GM19372 (cell line): Measurements from ENCODE around the gene IFNK.
A peak's percentile ranks its signal among the peaks of the same experiment; 100 is the strongest.

Experiments used
- ATAC-seq: cut with Tn5 transposase; IDR thresholded peaks from one replicate; pipeline ENCODE4 v1.9.1; 2021; ENCODE audit warnings: mild to moderate bottlenecking, low read depth, moderate library complexity; ENCODE audit not compliant: unreplicated experiment

IFNK gene

GRCh38 chr9:27510780-27511179, 13.3 kb upstream of the IFNK start:
- ATAC-seq, result no peak

DNA sequence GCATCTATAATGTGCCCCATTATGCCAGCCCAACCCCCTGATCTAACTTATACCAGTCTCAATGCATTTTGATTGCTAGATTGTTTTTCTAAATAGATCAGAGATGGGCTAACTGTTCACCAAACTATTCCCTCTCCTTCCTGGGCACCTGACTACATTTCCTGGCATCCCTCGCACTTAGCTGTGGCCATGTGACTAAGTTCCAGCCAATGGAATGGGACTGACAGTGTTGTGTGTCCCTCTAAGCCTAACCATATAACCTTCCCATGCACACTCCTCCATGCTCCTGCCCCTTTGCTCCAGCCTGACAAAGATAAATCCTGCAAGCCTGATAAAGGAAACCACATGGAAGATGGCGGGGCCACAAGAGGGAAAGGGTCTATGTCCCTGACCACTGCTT, 12.3 kb upstream of the IFNK start:
- no peak for ATAC-seq

GRCh38 chr9:27514551-27514950, 9.5 kb upstream of the IFNK start:
- no peak for ATAC-seq

DNA sequence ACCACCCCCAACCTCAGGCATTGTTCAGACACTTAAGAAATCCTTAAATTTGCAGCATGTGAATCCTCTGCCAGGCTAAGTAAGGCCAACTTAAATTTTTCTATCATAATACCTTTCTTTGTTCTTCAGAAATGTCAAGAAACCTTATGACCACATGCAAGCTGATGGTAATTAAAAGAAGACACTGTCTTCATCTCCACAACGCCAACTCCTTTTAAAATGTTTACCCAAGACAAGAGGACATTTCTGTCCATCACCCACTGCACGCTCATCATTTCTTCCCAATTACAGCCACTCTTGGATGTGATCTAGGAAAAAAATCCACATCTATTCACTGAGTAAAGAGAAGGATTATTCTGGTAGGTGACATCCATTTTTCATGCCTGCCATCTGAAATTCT, 6.1 kb upstream of the IFNK start:
- ATAC-seq, result no peak

DNA sequence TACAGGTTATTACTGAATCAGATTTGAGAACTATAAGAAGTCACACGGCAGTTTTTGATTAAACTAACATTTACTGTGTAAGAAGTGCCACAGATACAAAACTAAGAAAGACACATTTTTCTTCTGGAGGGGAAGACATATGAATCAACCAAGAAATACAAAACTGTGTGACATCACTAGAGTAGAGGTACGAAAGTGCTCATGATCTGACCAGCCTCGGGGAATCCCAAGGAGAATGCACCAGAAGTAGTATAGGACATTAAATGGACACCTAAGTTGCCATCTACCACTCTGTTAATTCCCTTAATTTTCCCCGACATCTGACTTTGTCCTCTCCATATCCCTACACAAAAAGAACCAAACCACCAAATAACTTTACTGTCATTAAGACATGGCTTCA, 5.3 kb upstream of the IFNK start:
- ATAC-seq, result no peak

DNA sequence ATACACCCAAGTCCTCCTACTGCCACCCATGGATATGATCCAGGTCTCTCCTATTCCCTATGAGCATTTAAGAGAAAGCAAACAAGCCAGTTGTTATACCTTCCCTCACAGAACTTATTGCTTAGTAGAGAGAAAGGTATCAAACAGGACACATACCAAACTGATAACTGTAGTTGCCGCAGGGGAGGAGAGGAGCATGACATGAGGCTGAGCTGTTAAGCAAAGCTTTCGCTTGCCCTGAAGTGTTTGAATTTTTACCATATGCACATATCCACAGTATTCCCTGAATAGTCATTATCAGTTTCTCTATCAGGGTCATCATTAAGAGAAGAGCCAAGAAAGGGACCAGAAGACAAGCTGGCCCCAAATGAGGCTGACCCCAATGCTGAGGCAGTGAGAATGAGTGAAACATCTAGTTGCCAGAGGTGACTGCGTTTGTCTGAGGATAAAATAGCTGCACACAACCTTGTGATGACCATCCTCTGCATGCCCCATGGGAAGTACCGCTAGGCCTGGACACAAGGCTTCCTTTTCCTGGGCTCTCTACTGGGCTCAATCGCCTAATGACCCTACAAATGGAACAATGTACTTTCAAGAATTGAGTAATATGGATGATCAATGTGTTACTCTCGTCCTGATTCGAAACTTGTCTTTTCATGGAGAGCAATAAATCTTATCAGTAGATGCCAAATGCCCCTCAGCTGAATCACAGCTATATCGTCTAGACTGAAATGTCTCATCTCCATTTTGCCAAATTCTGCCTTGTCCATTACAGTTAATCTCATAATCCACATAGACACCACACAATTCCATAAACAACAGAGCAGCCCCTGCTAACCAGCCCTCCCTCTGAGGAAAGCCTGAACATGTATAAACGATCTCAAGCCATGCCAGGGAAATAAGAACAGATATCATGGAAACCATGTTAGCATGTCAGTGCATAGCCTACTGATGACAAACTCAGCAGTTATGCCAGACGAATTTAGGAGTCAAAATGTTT, 4.3 kb upstream of the IFNK start:
- no peak for ATAC-seq

DNA sequence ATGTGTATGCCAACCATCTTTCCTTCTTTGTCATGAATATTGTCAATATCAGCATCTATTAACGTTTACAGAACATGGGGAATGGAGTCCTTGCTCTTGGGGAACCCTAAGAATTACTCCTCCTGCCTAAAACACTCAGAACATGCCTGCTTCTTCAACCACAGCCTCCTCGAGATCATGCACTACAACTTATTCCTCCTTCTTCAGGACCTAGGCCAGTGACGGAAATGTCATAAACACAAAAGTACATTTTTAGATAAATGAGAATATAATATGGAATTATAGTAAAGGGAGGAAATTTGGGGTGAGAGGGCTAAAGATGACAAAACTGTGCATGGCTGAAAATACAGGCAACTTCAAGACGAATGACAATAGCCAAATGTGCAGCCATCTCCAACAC, 3.1 kb upstream of the IFNK start:
- ATAC-seq, result no peak

DNA sequence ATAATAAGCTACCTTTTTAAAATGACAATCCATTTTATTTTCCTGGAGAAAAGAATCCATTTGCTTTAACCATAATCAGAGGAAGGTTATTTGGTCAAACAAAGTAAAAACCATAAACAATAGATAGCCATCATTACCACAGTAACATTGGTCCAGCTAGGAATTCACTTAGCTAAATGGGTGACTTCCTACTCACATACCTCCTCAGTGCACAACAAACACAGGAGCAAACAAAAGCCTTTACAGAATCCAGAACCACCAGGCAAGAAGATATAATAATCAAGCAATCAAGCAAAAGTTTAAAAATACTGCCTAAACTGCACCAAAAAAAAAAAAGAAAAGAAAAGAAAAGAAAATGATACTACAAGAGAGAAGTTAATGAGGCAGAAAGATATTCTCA, 949 bp upstream of the IFNK start:
- no peak for ATAC-seq

DNA sequence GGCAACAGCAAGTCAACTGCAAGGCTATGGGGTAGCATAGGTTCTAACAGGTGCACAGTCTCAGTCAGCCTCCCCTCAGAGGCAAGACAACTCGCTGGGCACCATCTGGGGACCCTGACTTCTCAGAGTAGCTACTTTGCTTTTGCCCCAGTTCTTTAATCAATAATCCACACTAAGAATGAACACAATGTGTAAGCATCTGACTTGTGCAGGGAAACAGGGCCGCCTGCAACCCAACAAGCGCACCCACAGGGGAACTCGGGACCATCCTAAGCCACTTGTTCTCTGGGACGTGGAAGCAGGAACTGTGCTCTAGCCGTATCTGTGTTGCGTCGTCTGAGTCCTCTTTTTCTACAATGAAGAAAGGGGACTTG, 3.6 kb downstream of the IFNK start:
- ATAC-seq, result no peak

DNA sequence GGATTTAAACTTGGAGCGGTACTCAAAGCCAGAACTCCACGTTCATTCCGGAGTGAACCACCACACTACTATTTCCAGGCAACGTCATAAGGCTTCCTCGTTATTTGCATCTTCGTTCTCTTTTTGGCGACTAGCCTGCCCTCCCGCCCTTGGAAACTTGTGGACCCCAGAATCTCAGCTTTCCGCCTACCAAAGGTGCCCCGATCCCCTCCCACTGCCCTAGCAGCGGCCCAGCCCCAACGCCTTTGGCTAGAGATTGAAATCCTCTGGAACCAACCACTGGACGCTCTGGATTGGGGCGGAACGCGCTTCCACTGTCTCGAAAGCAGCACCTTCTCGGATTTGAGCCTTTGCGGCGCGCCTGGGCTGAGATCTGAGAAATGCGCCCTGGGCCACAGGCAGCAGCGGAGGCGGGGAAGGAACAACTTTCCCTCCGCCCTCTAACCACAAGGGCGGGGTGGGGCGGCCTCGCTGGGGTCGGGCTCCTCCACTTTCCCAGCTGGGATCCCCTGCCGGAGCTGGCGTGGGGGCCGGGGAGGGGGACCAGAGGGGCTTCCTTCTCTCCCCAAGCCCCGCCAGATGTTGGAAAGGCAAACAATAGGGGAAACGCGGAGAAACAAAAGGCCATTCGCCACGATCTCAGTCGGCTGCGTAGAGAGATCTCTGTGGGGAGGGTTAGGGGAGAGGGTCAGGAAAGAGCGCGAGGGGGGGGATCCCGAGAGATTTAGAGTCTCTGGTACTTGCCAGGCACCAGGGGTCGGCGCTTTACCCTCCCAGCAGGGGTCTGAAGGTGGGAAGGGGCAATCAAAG, 4.2 kb downstream of the IFNK start:
- peak; percentile 46 for ATAC-seq

DNA sequence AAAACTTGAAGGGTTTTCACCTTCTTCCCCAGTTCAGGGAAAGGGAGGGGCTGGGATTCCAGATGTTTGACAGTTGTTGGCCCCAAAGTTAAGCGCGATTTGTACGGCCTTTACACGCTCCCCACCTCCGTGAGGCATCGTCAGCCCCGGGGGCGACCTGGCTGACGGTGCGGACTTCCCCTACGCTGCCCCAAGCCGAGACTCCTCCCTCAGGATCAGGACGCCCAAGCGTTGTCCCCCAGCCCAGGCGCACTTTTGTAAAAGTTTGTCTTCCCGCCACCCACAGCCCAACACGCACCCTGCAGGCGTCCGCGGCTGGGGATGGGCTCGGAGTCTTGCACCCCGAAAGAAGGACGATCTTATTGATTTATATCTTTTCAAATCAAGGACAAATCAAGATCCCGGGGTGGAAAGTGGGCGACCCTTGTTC, 4.8 kb downstream of the IFNK start:
- ATAC-seq, result peak; percentile 35

DNA sequence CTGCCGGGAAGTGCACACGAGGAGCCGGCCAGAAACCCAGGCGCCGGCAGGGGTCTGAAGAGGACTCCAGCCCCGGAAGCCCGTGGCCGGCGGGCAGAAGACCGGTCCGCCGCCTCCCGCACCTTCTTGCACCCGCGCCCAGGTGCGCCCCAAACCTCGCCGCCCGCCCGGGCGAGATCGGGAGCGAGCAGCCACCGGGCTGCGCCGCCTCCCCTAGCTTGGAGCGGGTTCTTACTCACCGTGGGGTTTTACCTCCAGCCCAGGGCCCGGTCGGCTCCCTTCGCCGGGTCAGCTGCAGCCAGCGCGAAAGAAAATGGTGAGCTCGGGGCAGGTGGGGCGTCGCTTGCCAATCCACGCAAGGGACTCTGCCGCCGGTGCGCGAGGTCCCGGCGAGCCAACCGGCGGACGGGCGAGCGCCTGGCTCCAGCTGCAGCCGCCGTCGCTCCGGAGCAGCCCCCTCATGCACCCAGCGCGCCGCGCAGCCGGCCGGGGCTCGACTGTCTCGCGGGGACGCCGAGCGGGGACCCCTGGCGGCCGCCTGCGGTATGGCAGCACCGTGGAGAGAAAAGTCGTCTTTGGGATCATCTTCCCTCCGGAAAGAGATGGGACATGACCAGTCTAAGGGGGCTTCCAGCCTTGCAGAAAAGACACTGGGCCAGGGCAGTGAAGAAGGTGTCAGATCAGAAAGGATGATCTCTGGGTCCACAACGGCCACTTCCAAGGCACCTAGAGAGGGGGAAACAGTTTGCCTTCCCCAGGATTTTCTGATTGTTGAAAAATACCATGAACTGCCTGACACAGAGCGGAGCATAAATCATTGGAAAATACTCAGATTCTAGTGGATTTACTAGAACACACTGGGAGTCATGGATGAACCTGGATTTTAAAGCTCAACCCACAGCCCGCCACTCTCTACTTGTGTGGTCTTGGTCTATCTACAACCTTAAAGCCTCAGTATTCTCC, 5.5 kb downstream of the IFNK start, which contains the start of gene MOB3B:
MOB3B (minus strand) TSS at position 499 of the 963 bp plus-strand sequence. CDS start 74,264 bp downstream, outside the sequence.
- peak; percentile 79 for ATAC-seq

DNA sequence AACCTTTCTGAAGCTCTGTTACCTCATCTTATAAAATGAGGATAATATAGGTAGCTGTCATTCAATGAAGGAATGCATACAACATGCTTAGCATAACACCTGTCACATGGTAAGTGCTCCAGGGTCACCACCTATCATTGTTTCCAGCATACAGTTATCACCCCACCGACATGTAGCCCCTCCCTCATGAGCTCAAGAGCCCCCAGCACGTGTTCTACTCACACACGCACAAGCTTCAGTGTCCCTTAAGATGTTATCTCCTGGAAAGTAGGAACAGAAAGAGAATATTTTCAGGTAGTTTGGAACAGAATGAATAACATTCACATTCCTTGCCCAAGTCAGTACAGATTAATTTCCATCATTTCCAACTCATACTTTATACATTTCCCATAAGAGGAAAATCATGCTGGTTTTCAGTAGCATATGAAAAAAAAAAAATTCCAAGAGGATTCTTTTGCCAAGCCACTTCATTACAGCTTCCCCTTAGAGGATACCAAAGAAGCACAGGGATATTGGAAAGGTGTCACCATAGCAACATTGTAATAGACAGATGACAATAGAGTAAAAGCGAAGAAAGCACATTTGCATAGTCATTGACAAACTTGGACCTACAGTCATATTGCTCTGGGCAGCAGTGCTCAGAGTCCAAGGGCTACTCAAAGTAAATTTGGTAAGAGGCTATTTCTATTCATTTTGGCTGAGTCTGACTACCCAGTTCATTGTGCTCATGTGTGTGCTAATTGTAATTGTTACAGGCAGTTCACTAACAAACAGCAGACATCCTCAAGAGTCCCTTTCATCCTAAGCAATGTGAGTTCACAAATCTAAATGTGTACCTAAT, 7.0 kb downstream of the IFNK start:
- no peak for ATAC-seq

- ATAC-seq, result no peak
Measured at GRCh38 chr9:27532046-27532445, 8.0 kb downstream of the IFNK start.

DNA sequence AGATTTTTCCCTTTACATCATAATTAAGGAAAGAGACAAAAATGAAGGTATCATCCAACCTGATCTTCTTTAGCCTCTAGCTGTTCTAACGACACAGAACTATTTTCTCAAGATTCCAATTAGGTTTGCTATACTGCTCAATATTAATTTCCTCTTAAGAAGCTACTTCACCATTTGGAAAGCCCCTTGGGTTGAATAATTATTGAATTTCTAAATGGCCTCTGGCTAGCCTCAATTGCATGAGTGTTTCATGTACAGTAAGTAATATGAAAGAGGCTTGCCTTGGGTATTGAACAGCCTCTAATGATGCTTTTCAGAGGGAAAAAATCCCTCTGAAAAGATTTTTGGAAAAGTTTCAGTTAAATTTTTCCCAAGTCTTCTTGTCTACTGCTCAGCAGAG, 9.2 kb downstream of the IFNK start:
- no peak for ATAC-seq

GRCh38 chr9:27534131-27534530, 10.0 kb downstream of the IFNK start:
- no peak for ATAC-seq

- ATAC-seq, result no peak
Measured at GRCh38 chr9:27534658-27535209, 10.6 kb downstream of the IFNK start.

GRCh38 chr9:27535701-27536118, 11.6 kb downstream of the IFNK start:
- no peak for ATAC-seq

GRCh38 chr9:27536168-27536567, 12.1 kb downstream of the IFNK start:
- ATAC-seq, result no peak
